ENCODE results near the gene PPP3R1. TPM values are rescaled to one million over a fixed set of nuclear protein-coding genes. Genes with fewer than 3 reads are reported as not detected.

The PPP3R1 gene
- total RNA-seq (2022) (70.9 and 71.6 TPM in 2 replicates), Bru-seq, nascent RNA (percentile 96 among the genes with signal in this experiment), BruChase-seq, experiment 1, labeled RNA remaining after a 2-hour chase (percentile 100 among the genes with signal in this experiment), BruChase-seq, experiment 2, labeled RNA remaining after a 6-hour chase (percentile 100 among the genes with signal in this experiment)
- long read RNA-seq, partial matches to known transcripts: 0 of 4 reads
- long read RNA-seq, other reads (novel, unspliced or antisense): 2 of 4 reads

DNA sequence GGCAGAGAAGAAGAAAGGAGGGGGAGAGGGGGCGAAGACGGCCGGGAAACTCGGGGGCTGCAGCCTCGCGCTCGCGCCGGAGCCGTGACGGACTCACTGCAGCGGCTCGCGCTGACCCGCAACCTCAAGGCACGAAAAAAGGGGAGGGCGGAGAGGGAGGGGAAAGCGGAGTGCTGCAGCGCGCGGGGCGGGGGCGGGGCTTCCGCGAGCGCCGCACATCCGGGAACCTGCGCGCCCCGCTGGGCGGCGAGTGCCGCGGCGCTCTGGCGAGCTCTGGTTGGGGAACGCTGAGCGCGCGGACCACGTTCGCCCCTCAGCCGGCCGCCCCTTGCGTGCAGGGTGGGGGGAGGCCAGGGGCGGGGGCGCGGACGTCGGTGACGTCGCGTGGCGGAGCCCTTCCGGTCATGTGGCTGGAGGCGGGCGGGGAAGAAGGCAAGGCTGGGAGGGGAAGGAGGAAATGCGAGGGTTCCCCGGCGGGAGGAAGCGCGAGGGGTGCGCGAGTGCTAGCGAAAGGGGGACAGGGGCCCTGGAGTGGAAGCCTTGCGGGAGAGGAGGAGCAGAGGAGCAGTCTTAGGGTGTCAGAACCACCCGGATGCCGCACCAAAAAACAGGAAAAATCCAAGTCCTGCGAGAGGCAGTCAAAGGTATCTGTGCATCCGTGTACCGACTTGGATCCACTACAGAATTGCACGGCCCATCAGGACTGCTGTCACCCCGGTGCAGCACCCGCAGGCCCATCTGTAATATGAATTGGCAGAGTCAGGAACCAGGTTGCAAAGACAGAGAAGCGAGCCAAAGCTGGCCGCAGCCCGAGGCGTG, at the start of gene PPP3R1:
Gene PPP3R1 (minus strand): TSS at position 133 of the 819 bp plus-strand sequence. CDS start 405 bp downstream, outside the sequence.
- CTCF ChIA-PET: interaction anchor here (0.5 to 1.8 kb wide), 5 partner anchors 27 to 130 kb away, joined by 3 to 4 read pairs (median 4); no protein-coding TSS in a partner anchor
- H3K27me3 Mint-ChIP-seq (ENCODE audit: insufficient read depth, unreplicated experiment): no peaks in the 10 kb centered on the region

GRCh38 chr2:68295516-68295915, 43.2 kb upstream of the PPP3R1 start:
- Mint-ChIP-seq H3K9me3 (ENCODE audit: unreplicated experiment) (no peaks in the 10 kb centered on the region), H3K27ac (ENCODE audit: unreplicated experiment) (no peak overlapping the region), H3K27me3 (ENCODE audit: insufficient read depth, unreplicated experiment) (peaks cover 7% of the 10 kb centered on the region), H3K4me1 (ENCODE audit: low read depth, unreplicated experiment) (no peaks in the 10 kb centered on the region), H3K4me3 (ENCODE audit: unreplicated experiment) (no peak overlapping the region), H3K36me3 (ENCODE audit: insufficient read depth, unreplicated experiment) (no peaks in the 10 kb centered on the region)
- Histone ChIP-seq H3K4me1 (no peaks in the 10 kb centered on the region), H3K27me3 (replicated peaks; ENCODE audit: control insufficient read depth, insufficient read depth, low read length) (no peaks in the 10 kb centered on the region), H3K9me3 (no peaks in the 10 kb centered on the region), H3K4me3 (ENCODE audit: low read depth, low read length) (no peak overlapping the region), H3K36me3 (ENCODE audit: control insufficient read depth, insufficient read depth, low read length) (no peaks in the 10 kb centered on the region)
- BruUV-seq (replicated peaks): no TSS peak
- intact Hi-C loops (cut with micrococcal nuclease; ENCODE audit: unreplicated experiment): no loop called here
- ChIA-PET CTCF (interaction anchor here (0.6 kb wide), 1 partner anchor 645 kb away, joined by 3 read pairs; no protein-coding TSS in a partner anchor), POLR2A (no interaction called here)
- TF ChIP-seq, protein P1, sequence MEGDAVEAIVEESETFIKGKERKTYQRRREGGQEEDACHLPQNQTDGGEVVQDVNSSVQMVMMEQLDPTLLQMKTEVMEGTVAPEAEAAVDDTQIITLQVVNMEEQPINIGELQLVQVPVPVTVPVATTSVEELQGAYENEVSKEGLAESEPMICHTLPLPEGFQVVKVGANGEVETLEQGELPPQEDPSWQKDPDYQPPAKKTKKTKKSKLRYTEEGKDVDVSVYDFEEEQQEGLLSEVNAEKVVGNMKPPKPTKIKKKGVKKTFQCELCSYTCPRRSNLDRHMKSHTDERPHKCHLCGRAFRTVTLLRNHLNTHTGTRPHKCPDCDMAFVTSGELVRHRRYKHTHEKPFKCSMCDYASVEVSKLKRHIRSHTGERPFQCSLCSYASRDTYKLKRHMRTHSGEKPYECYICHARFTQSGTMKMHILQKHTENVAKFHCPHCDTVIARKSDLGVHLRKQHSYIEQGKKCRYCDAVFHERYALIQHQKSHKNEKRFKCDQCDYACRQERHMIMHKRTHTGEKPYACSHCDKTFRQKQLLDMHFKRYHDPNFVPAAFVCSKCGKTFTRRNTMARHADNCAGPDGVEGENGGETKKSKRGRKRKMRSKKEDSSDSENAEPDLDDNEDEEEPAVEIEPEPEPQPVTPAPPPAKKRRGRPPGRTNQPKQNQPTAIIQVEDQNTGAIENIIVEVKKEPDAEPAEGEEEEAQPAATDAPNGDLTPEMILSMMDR (IDR thresholded peaks at IDR 0.05; ENCODE audit: insufficient read depth in 1 of 2, low read depth in 1 of 2, low read length in 1 of 2, severe bottlenecking in 1 of 2, unreplicated experiment in 1 of 2): no peak
- DNase-seq: no peak

More for the DNA sequence above, at the start of gene PPP3R1:
- DNase-seq: peak; percentile 95 to 96
- Histone ChIP-seq H3K27me3 (replicated peaks; ENCODE audit: control insufficient read depth, insufficient read depth, low read length) (no peaks in the 10 kb centered on the region), H3K4me3 (ENCODE audit: low read depth, low read length) (peak within 1 kb of the TSS; percentile 99), H3K4me1 (0 out of 2 replicates have a peak, but pooled peaks cover 17% of the 10 kb centered on the region), H3K36me3 (ENCODE audit: control insufficient read depth, insufficient read depth, low read length) (no peaks in the 10 kb centered on the region), H3K9me3 (no peaks in the 10 kb centered on the region)
- no TSS peak for BruUV-seq (replicated peaks)
- intact Hi-C loops (cut with micrococcal nuclease; ENCODE audit: unreplicated experiment): loop anchor here (1.0 to 5.0 kb wide), 3 partner anchors 30 to 95 kb away; partner anchors contain the start of gene PNO1
- H3K27ac Mint-ChIP-seq (ENCODE audit: unreplicated experiment): peak within 1 kb of the TSS; percentile 97
- H3K9me3 Mint-ChIP-seq (ENCODE audit: unreplicated experiment): no peaks in the 10 kb centered on the region
- H3K4me3 Mint-ChIP-seq (ENCODE audit: unreplicated experiment): peak within 1 kb of the TSS; percentile 92
- H3K4me1 Mint-ChIP-seq (ENCODE audit: low read depth, unreplicated experiment): peaks cover 14% of the 10 kb centered on the region
- POLR2A ChIA-PET: interaction anchor here (0.8 to 1.7 kb wide), 4 partner anchors 28 to 95 kb away, joined by 3 to 9 read pairs (median 4); partner anchors contain the start of gene PNO1
- TF ChIP-seq, protein P1 (IDR thresholded peaks at IDR 0.05; ENCODE audit: insufficient read depth in 1 of 2, low read depth in 1 of 2, low read length in 1 of 2, severe bottlenecking in 1 of 2, unreplicated experiment in 1 of 2): no peak
- peaks cover 23% of the 10 kb centered on the region for H3K36me3 Mint-ChIP-seq (ENCODE audit: insufficient read depth, unreplicated experiment)

GRCh38 chr2:68294913-68295312, 42.6 kb upstream of the PPP3R1 start:
- Histone ChIP-seq H3K4me3 (ENCODE audit: low read depth, low read length) (no peak overlapping the region), H3K27me3 (replicated peaks; ENCODE audit: control insufficient read depth, insufficient read depth, low read length) (no peaks in the 10 kb centered on the region), H3K9me3 (no peaks in the 10 kb centered on the region), H3K36me3 (ENCODE audit: control insufficient read depth, insufficient read depth, low read length) (no peaks in the 10 kb centered on the region), H3K4me1 (no peaks in the 10 kb centered on the region)
- Mint-ChIP-seq H3K9me3 (ENCODE audit: unreplicated experiment) (no peaks in the 10 kb centered on the region), H3K4me1 (ENCODE audit: low read depth, unreplicated experiment) (no peaks in the 10 kb centered on the region), H3K4me3 (ENCODE audit: unreplicated experiment) (no peak overlapping the region), H3K27ac (ENCODE audit: unreplicated experiment) (no peak overlapping the region), H3K27me3 (ENCODE audit: insufficient read depth, unreplicated experiment) (peaks cover 10% of the 10 kb centered on the region), H3K36me3 (ENCODE audit: insufficient read depth, unreplicated experiment) (no peaks in the 10 kb centered on the region)
- intact Hi-C loops (cut with micrococcal nuclease; ENCODE audit: unreplicated experiment): loop anchor here (5.0 kb wide), 1 partner anchor 147 kb away; no protein-coding TSS in a partner anchor
- ChIA-PET CTCF (interaction anchor here (1.0 kb wide), 1 partner anchor 12 kb away, joined by 3 read pairs; no protein-coding TSS in a partner anchor), POLR2A (no interaction called here)
- no peak for DNase-seq
- TF ChIP-seq, protein P1 (IDR thresholded peaks at IDR 0.05; ENCODE audit: insufficient read depth in 1 of 2, low read depth in 1 of 2, low read length in 1 of 2, severe bottlenecking in 1 of 2, unreplicated experiment in 1 of 2): no peak
- no TSS peak for BruUV-seq (replicated peaks)
